Esophagus (tissue), 2 donors: ENCODE data around the gene KIFBP. TPM values are rescaled to one million over a fixed set of nuclear protein-coding genes. Genes with fewer than 3 reads are reported as not detected.
"Not testable (repeated sequence)": the region's sequence is repeated elsewhere in the genome, so short reads cannot be mapped to it uniquely, and the experiment has no call there.

ENCODE experiments used
- H3K27ac ChIP-seq, 2 donors: one replicate each; pipeline ENCODE4 v1.5.1; 2013; ENCODE audit warnings: low read depth in 2 of 2, mild to moderate bottlenecking in 2 of 2, inconsistent platforms in 1 of 2, low read length in 1 of 2, moderate library complexity in 1 of 2
- H3K27me3 ChIP-seq, 2 donors: one replicate each; pipeline ENCODE4 v1.6.1; 2013; ENCODE audit warnings: low read length in 2 of 2, control low read depth in 1 of 2, mild to moderate bottlenecking in 1 of 2; ENCODE audit not compliant: insufficient read depth in 2 of 2, control insufficient read depth in 1 of 2
- H3K36me3 ChIP-seq, 2 donors: one replicate each; pipeline ENCODE4 v1.6.1; 2013; ENCODE audit warnings: low read length in 1 of 2; ENCODE audit not compliant: control insufficient read depth in 2 of 2, insufficient read depth in 2 of 2
- H3K4me1 ChIP-seq, 2 donors: one replicate each; pipeline ENCODE4 v1.6.1; 2013; ENCODE audit warnings: low read length in 1 of 2; ENCODE audit not compliant: control insufficient read depth in 2 of 2, insufficient read depth in 2 of 2
- H3K4me3 ChIP-seq, 2 donors: one replicate each; pipeline ENCODE4 v1.5.1; 2013; ENCODE audit warnings: low read length in 2 of 2, mild to moderate bottlenecking in 2 of 2, low read depth in 1 of 2, moderate library complexity in 1 of 2
- H3K9me3 ChIP-seq, 2 donors: one replicate each; pipeline ENCODE4 v1.6.1; 2013; ENCODE audit warnings: mild to moderate bottlenecking in 2 of 2, low read depth in 1 of 2, low read length in 1 of 2, moderate library complexity in 1 of 2; ENCODE audit not compliant: control insufficient read depth in 2 of 2, insufficient read depth in 1 of 2
- WGBS, 2 donors: extraction: QIAGEN DNeasy Blood & Tissue Kit; methylation state at CpG; one replicate each; pipeline ENCODE4 v1.1.7; 2013; 5-methylcytosine and 5-hydroxymethylcytosine counted together
- polyA plus RNA-seq, 2 donors: library from polyadenylated mRNA; stranded (reverse); fragments of 200-250 nt; gene quantifications; one replicate each; pipeline ENCODE4 v1.2.3, GENCODE V29; 2013
- donor health status: healthy with polysubstance abuse.
- donor health status: Bipolar disorder and iron deficiency.

Gene KIFBP
- polyA plus RNA-seq, 2 donors = 7.1 to 10.3 TPM

DNA sequence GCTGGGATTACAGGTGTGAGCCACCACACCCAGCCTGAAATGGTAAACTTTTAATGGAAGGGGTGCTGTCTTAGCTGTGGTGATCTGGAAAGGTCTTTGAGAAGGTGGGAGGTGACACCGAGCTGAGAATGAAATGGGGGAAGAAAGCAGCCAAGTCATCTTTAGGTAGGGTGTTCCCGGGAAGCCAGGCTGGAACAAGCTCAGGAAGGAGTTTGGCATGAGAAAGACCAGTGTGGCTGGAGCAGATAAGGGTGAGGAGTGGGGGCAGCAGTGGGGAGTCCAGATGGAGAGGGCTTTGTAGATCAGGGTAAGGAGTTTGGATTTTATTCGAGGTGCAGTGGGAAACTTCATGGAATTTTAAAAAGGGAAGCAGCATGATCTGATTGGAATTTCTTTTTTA, 30.0 kb downstream of the KIFBP start:
- no peak overlapping the region for H3K4me3 ChIP-seq
- H3K27ac ChIP-seq = no peak overlapping the region
- H3K36me3 ChIP-seq = no peaks in the 10 kb centered on the region
- H3K9me3 ChIP-seq = peaks cover 0 to 2% of the 10 kb centered on the region in 2 donors
- H3K27me3 ChIP-seq = no peaks in the 10 kb centered on the region
- 82 to 85% methylated on average over 3 of the region's 3 CpGs for WGBS, 2 donors
- H3K4me1 ChIP-seq = no peaks in the 10 kb centered on the region

DNA sequence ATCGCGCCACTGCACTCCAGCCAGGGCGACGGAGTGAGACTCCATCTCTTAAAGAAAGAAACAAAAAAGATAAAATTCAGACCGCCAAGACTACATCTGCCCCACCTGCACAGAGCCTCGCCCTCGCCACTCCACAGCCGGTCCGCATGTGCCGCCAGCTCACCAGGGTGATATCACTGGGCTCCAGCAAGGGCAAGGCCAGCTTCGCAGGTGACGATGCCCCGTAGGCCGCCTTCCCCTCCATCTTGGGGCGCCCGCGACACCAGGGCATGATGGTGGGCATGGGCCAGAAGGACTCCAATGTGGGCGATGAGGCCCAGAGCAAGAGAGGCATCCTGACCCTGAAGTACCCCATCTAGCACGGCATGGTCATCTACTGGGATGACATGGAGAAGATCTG, 34.0 kb downstream of the KIFBP start:
- no peaks in the 10 kb centered on the region for H3K36me3 ChIP-seq
- no peak overlapping the region for H3K27ac ChIP-seq
- no peaks in the 10 kb centered on the region for H3K27me3 ChIP-seq
- peaks cover 0 to 2% of the 10 kb centered on the region in 2 donors for H3K9me3 ChIP-seq
- 98 to 99% methylated on average over 19 of the region's 19 CpGs for WGBS, 2 donors
- H3K4me3 ChIP-seq = no peak overlapping the region
- no peaks in the 10 kb centered on the region for H3K4me1 ChIP-seq

- H3K4me1 ChIP-seq = no peaks in the 10 kb centered on the region
- no peaks in the 10 kb centered on the region for H3K36me3 ChIP-seq
- H3K27me3 ChIP-seq = no peaks in the 10 kb centered on the region
- H3K4me3 ChIP-seq = no peak overlapping the region
- peaks cover 0 to 2% of the 10 kb centered on the region in 2 donors for H3K9me3 ChIP-seq
- 69 to 76% methylated on average over 4 of the region's 4 CpGs for WGBS, 2 donors
- no peak overlapping the region for H3K27ac ChIP-seq
Observed at GRCh38 chr10:69025370-69025896, 36.8 kb downstream of the KIFBP start.

DNA sequence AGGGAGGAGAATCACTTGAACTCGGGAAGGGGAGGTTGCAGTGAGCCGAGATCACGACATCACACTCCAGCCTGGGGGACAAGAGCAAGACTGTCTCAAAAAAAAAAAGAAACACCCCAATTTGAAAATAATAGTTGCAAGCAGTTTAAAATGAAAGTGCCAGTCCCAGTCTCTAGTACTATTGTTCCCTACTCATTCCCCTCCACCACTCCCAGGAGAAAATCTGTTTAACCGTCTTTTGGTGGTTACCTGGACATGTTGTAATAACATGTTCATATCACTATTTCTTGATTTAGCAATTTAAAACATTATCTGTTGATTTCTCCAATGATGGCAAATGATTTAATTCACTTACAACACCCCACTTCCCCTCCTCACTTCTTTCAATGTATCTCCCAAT, 44.7 kb downstream of the KIFBP start:
- Histone ChIP-seq H3K27me3 (no peaks in the 10 kb centered on the region), H3K4me3 (no peak overlapping the region), H3K9me3 (no peaks in the 10 kb centered on the region), H3K4me1 (no peaks in the 10 kb centered on the region), H3K36me3 (no peaks in the 10 kb centered on the region), H3K27ac (no peak overlapping the region)
- WGBS, 2 donors = 84 to 91% methylated on average over 4 of the region's 4 CpGs

GRCh38 chr10:69037489-69037888, 48.9 kb downstream of the KIFBP start:
- no peak overlapping the region for H3K4me3 ChIP-seq
- WGBS, 2 donors = 95 to 100% methylated on average over 1 of the region's 1 CpG
- no peak overlapping the region for H3K27ac ChIP-seq
- no peaks in the 10 kb centered on the region for H3K36me3 ChIP-seq
- no peaks in the 10 kb centered on the region for H3K4me1 ChIP-seq
- no peaks in the 10 kb centered on the region for H3K9me3 ChIP-seq
- H3K27me3 ChIP-seq = no peaks in the 10 kb centered on the region

DNA sequence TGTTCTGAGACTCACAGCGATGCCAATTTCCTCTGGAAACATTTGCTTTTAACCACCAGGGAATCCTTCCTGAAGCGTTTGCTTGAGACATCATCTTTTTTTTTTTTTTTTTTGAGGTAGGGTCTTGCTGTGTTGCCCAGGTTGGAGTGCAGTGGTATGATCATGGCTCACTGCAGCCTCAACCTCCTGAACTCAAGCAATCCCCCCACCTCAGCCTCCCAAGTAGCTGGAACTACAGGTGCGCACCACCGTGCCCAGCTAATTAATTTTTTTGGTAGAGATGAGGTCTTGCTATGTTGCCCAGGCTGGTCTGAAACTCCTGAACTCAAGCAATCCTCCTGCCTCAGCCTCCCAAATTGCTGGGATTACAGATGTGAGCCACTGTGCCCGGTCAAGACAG, 52.3 kb downstream of the KIFBP start:
- not testable (repeated sequence) for H3K4me1 ChIP-seq, H3K27ac ChIP-seq, H3K9me3 ChIP-seq, H3K27me3 ChIP-seq, H3K36me3 ChIP-seq, H3K4me3 ChIP-seq
- 73 to 74% methylated on average over 5 of the region's 5 CpGs for WGBS, 2 donors

DNA sequence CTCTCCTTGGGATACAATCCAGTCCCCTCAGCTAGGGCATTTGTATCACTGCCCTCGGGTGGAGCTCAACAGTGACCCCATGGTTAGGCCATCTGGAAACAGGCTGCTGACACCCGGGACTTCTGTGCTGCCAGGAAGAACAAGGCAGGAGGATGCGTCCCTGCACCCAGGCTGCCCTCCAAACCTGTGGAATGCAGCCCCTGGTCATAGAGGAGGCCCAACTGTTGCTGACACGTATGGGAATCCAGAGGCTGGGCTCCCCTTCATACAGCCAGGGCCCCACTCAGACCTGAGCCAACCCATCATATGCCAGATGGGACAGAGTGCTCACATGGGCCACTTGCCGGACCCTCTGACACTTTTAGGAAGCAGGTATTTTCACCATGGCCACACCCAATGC, 53.8 kb downstream of the KIFBP start:
- Histone ChIP-seq H3K9me3 (no peaks in the 10 kb centered on the region), H3K27ac (no peak overlapping the region), H3K27me3 (no peaks in the 10 kb centered on the region), H3K36me3 (no peaks in the 10 kb centered on the region), H3K4me1 (peaks cover 0 to 6% of the 10 kb centered on the region in 2 donors), H3K4me3 (no peak overlapping the region)
- 79 to 81% methylated on average over 5 of the region's 5 CpGs for WGBS, 2 donors

GRCh38 chr10:69042838-69043237, 54.2 kb downstream of the KIFBP start:
- H3K36me3 ChIP-seq = no peaks in the 10 kb centered on the region
- no peaks in the 10 kb centered on the region for H3K9me3 ChIP-seq
- peaks cover 0 to 6% of the 10 kb centered on the region in 2 donors for H3K4me1 ChIP-seq
- H3K4me3 ChIP-seq = no peak overlapping the region
- 94 to 95% methylated on average over 6 of the region's 6 CpGs for WGBS, 2 donors
- no peaks in the 10 kb centered on the region for H3K27me3 ChIP-seq
- H3K27ac ChIP-seq = no peak overlapping the region

DNA sequence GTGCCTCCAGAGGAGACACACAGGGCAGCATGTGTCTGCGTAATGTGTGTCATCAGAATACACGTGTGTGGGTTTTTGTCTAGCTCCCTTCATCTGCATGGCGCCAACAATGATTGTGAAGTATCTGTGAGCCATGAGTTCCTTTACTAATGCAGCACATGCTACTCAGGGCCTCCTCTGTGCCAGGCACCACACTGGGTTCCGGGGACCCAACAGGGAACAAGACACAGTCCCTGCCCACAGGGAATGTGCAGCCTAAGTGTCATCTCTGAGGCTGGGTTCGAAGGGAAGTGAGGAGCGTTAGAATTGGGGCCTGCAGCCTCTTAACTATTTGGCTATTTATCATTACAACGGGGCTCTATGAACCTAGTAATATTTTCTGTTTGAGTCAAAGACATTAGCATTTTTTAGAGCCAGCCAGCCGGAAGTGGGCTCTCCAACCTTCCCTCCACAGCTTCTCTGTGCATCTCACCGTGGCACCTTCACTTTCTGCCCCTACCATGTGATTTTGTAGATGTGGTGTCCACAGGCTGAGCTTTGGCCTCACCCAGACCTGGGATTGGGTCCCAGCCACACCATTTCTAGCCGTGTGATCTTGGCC, 55.4 kb downstream of the KIFBP start:
- peaks cover 0 to 6% of the 10 kb centered on the region in 2 donors for H3K4me1 ChIP-seq
- peak overlapping the region in 1 of 2 donors; percentile 61 for H3K27ac ChIP-seq
- no peak overlapping the region for H3K4me3 ChIP-seq
- H3K27me3 ChIP-seq = no peaks in the 10 kb centered on the region
- no peaks in the 10 kb centered on the region for H3K9me3 ChIP-seq
- 74 to 76% methylated on average over 10 of the region's 10 CpGs for WGBS, 2 donors
- no peaks in the 10 kb centered on the region for H3K36me3 ChIP-seq

GRCh38 chr10:69044546-69044945, 55.9 kb downstream of the KIFBP start:
- Histone ChIP-seq H3K9me3 (no peaks in the 10 kb centered on the region), H3K27ac (peak overlapping the region in 1 of 2 donors; percentile 61), H3K27me3 (no peaks in the 10 kb centered on the region), H3K36me3 (no peaks in the 10 kb centered on the region), H3K4me3 (no peak overlapping the region), H3K4me1 (peaks cover 0 to 6% of the 10 kb centered on the region in 2 donors)
- 74 to 85% methylated on average over 1 of the region's 1 CpG for WGBS, 2 donors
